Urothelium cell line (cell line): Measurements from ENCODE around the gene GMDS.

Experiments
- DNase-seq: peaks from one replicate; pipeline ENCODE4 v3.0.0; 2011; ENCODE audit warnings: low spot score, mixed read lengths
- FAIRE-seq: peaks from 2 replicates; lab custom pipeline; 2011; peaks lifted over from hg19 to GRCh38; lab: Jason Lieb, UNC

GMDS gene

DNA sequence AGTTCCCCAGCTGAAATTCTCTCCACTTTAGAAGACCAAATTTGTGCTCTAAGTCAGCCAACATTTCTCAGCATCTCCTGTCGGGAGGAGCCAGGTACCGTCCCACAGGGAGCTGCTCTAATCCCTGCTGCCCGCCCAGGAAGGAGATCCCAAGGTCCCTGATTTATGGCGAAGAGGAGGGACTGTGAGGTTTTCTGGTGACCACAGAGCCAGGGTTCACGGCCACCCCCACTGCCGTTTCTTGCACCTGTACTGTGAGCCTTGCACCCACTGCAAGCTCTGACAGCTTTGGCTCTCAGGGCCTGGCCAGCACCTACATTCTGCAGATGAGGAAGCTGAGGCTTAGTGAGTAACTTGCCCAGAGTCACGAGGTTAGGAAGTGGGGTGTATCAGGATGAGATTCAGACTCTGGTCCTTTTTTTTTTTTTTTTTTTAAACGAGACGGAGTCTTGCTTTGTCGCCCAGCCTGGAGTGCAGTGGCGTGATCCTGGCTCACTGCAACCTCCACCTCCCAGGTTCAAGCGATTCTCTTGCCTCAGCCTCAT, 600.8 kb downstream of the GMDS start:
- DNase-seq = no peak
- FAIRE-seq = no peak

DNA sequence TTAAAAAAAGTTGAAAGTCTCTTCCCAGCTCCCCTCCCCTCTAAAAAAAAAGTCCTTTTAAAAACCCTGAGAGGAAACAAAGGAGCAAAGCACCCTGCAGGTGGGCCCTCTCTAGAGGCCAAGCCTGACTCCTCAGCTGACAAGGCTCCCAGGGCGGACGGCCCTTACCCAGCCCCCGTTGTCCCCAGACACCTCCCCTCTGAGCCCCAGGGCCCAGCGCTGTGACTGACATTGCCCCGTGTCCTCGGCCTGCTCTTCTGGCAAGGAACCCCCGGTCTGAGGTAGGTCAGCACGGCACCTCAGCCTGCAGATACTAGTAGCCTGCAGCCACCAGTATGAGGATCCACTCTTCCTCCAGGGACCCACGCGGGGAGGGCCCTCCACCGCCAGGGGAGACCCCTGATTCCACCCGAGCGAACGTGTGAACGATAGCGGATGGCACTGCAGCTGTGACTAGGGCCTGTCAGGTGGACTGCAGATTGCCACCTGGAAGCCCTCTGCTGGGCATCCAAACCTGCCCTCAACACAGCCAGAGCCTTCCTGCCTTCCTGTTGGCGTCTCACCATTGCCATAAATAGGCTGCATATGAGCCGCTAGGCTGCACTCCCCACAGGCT, 601.5 kb downstream of the GMDS start:
- FAIRE-seq = no peak
- DNase-seq = no peak

DNA sequence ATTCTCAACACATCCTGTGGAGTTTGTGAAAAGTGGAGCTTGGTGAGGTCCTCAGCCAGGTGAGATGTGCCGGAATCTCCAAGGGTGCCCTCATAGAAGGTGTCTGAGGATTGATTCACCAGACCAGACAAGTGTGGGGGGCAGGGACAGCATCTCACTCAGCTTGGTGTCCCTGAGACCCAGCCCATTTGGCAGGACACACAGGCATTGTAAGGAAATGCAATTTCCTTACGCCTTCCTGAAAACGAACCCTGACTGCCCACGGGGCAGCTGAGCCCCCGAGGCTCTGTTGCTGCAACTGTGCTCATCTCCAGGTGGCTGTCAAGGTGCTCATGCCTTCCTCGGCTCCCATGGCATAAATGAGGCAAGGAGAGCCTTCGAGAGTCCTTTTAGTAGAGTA, 602.3 kb downstream of the GMDS start:
- DNase-seq = no peak
- no peak for FAIRE-seq

GRCh38 chr6:1641343-1641885, 604.0 kb downstream of the GMDS start:
- DNase-seq = peak; percentile 42
- FAIRE-seq = no peak

GRCh38 chr6:1640476-1640875, 604.9 kb downstream of the GMDS start:
- FAIRE-seq = no peak
- DNase-seq = no peak

DNA sequence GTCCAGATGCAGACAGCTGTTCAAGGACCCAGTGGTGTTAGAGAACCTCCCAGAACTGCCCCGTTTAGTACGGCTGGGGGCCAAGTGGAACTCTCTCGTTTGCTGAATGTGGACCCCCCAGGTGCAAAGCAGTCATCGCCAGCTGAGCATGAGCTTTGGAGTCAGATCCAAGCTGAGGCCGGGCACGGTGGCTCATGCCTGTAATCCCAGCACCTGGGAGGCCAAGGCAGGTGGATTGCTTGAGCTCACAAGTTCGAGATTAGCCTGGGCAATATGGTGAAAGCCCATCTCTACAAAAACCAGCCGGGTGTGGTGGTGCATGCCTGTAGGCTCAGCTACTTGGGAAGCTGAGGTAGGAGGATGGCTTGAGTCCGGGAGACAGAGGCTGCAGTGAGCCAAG, 606.0 kb downstream of the GMDS start:
- no peak for FAIRE-seq

DNA sequence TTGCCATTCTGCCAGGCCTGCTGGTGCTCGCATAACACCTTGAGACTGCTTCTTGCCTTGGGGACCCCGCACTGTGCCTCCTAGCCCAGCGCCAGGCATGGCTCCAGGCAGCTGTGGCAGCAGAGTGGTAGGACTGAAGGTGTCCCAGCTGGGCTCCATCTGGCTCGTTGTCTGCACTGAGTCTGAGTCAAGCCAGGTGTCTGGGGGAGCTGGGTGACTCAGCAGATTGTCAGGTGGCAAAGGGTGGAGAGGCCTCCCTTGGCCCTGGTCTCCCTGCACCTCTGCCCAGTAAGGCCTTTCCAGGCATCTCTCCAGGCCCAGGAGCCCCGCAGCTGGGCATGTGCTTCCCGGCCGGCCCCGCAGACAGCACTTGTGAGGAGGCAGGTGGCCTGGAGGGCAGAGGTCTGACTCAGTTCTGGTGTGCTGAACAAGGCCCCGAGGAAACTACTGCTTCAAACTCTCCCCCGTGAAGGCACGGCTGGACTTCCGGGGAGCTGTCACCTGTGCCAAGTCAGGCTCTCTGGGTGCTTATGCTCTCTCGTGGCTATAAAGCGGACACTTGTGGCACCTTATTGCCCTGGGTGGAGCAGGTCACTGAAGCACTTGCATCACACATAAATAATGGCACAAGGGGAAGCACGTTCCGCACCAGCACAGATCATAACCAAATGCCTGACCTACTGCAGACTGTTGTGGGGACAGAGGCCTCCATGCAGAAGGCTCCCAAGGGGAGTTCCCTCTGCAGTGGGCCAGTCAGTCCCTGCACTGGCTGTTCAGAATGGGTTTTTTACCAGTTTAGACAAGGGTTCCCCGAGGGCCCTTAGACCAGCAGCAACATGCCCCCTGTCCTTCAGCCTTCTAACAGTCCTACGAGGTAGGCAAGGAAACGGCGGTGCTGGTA, 608.2 kb downstream of the GMDS start:
- FAIRE-seq = peak; percentile 37
- DNase-seq = peak; percentile 79

More for the DNA sequence above, 606.0 kb downstream of the GMDS start:
- DNase-seq = no peak

DNA sequence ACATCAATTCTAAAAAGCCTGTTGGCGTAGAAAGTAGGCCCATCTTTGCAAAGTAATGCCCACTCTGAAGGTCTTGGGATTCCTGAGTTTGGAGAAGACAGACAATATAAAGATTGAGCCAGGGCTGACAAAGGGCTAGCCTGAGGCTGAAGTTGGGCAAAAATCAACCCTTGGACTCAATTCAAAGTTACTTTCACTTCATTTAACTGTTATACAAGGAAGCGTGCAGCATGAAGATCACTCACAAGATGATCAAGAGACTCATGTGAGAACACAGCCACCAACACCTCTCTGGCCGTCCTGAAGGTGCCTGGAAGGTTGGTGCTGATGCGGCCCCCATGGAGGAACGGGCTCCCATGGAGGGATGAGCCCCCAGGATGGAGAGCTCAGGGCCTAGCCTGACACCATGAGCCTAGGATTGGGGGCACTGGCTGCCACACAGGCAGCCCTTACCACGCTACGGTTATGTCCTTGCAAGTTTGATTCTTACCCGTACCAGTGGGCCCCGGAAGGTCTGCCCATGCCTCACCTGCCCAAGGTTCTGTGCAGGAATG, 609.1 kb downstream of the GMDS start:
- no peak for DNase-seq
- FAIRE-seq = no peak

GRCh38 chr6:1635305-1636010, 609.9 kb downstream of the GMDS start:
- DNase-seq = no peak
- no peak for FAIRE-seq

- no peak for FAIRE-seq
- no peak for DNase-seq
Measured at GRCh38 chr6:1634081-1634480, 611.3 kb downstream of the GMDS start.

DNA sequence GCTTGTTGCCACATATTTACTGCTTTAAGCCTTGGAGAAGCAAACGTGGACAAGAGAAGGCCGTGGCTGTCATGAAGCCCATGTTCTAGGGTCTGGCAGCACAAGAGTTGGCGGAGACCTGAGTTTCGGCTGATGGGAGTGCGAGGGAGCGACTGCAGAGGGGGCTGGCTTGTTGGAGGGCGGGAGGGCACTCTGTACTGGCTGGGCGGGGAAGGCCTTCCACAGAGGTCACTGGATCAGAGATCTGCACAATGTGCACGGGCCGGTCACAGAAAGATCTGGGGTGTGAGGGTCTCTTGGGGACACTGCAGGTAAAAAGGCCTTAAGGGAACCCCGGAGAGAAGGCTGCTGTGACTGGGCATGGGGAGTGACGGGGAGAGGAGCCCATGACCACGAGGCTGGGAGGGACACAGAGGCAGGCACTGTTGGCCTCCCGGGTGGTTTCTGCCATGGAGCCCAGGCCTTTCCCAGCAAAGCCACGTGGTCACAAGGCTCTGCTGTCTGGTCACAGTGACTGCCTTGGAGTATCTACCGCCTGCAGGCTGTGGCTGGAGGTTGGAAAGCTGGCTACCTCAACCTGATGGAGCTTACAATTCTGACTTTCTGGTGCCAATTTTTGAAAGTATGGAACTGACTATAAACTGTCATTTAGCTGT, 611.9 kb downstream of the GMDS start:
- no peak for FAIRE-seq

GRCh38 chr6:1631251-1631650, 614.2 kb downstream of the GMDS start:
- DNase-seq (no peak), FAIRE-seq (no peak)

More for the DNA sequence above, 611.9 kb downstream of the GMDS start:
- no peak for DNase-seq

DNA sequence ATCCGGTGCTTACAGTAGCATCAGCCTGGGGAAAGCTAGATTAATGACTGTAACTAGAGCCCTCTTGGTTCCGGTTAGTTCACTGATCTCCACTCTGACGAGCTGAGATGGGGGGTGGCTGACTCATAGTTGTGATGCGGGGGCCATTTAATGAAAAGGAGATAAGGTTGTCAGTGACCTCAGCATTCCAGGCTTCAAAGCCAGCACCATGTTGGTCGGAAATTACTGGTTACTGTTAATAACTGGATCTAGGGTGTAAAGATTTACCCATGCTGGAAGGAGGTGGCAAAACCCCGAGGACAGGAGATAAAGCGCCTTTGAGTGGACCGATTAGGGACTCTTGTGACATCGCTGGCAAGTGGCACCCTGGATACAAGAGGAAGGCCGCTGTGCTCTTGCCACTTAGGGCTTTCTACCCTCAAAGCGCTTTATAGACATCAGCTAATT, 614.6 kb downstream of the GMDS start:
- FAIRE-seq = no peak
- peak; percentile 36 for DNase-seq

GRCh38 chr6:1630212-1630770, 615.1 kb downstream of the GMDS start:
- no peak for DNase-seq
- no peak for FAIRE-seq

DNA sequence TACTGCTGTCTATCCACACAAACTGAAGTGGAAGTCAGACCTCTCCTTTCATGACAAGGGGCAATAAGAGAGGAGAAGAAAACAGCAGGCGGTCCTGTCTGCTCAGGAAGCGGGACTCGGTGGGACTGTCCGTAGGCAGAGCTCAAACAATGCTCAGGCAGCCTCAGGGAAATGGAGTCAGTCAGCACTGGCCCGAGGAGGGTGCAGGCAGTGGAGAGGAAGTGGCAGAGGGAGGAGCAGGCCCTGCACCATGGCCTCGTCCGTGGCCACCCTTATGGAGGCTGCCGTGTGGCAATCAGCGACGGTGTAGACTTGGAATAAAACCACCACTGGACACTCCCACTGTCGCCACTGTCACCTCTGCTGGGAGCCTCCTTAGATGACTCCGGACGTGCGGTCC, 616.1 kb downstream of the GMDS start:
- no peak for DNase-seq
- FAIRE-seq = no peak

DNA sequence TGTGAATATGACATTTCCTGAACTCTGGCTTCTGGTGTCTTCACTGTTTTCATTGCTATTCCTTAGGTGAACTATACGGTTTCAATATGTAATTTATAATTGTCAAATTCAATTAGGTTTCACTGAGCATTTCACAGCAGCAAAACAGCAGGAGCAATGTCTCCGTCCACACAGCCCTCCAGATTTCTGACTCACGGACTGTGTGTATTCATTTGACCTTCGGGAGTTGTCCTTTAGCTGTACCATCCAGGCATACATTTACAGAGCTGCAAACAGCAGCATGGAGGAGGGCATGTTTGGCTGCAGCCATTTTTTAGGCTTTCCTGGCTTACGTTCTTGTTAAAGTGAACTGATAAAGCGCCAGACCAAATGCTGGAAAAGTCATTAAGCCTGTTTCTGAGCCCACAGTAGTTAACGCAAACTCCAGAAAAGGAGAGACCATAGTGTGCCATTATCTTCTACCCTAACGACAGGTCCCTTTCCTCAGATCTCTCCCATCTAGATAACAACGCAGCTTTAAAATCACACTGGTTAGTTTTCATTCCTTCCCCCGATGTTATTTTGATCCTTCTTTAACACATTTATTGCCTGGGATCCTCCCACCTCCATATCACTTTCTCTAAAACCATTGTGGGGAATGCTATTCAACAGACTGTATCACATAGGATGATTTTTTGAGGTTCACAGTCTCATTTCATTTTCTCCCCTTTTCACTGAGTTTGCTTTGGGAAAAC, 617.4 kb downstream of the GMDS start:
- DNase-seq (no peak), FAIRE-seq (no peak)

GRCh38 chr6:1626481-1626880, 618.9 kb downstream of the GMDS start:
- DNase-seq = no peak
- FAIRE-seq = no peak

DNA sequence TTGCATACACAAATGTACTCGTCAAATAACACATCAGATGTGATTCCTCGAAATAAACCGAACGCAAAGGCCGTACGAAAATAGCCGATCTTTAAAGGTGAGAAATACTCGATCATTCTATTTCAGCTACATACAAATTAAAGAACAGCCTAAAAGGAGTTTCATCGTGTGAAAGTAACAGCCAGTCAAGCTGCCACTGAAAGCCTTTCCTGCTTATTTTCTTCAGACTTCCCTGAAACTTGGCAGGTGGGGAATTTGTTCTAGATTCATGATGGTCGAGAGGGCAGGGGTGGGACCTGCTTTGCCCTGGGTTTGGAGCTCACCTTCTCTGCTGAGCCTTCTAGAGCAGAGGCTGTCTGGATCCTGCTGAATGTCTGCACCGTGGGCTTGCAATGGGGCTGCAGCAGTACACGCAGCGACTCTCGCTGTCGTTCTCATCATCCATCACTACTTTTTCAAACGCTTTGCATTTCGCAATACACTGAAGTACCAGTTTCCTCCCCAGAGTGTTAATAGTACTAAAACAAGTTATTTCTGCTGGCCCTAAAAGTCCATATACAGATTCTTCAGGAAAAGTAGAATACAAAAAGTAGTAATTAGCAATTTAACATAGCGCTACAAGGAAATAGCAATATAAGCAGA, 619.5 kb downstream of the GMDS start:
- no peak for FAIRE-seq
- DNase-seq = no peak
